Pancreas (tissue), 10 donors: Measurements from ENCODE around the gene SPR. TPM values are rescaled to one million over a fixed set of nuclear protein-coding genes. Genes with fewer than 3 reads are reported as not detected.

Experiments
- ATAC-seq, 4 donors: fragments of 200-7000 bp; cut with Tn5 transposase; one replicate each; pipeline versions ENCODE4 v1.8.0 to v1.9.1; 2020; ENCODE audit warnings: mild to moderate bottlenecking in 4 of 4, moderate library complexity in 4 of 4
- DNase-seq, 6 donors: peaks; one replicate each; pipeline ENCODE4 v3.0.0-alpha.2; 2020
- FAIRE-seq: peaks from 2 replicates; lab custom pipeline; 2012; peaks lifted over from hg19 to GRCh38; lab: Jason Lieb, UNC
- H3K27ac ChIP-seq, 4 donors: fragments of 200-600 bp; sonication (generic); 1 replicate in 3 of 4; 2 replicates in 1 of 4; pipeline versions ENCODE4 v1.5.0 to v1.8.0; 2020
- H3K27me3 ChIP-seq, 4 donors: fragments of 200-600 bp; one replicate each; pipeline ENCODE4 v1.8.0; 2021
- H3K36me3 ChIP-seq, 3 donors: fragments of 200-600 bp; sonication (generic) in 1 of 3; one replicate each; pipeline versions ENCODE4 v1.5.0 to v1.8.0; 2020 to 2021
- H3K4me1 ChIP-seq, 3 donors: fragments of 200-600 bp; one replicate each; pipeline ENCODE4 v1.8.0; 2021
- H3K4me3 ChIP-seq, 4 donors: fragments of 200-600 bp; sonication (generic) in 2 of 4; one replicate each; pipeline versions ENCODE4 v1.5.0 to v1.8.0; 2020 to 2021
- H3K9me3 ChIP-seq, 4 donors: fragments of 200-600 bp; one replicate each; pipeline ENCODE4 v1.8.0; 2021
- WGBS, 2 donors: extraction: QIAGEN DNeasy Blood & Tissue Kit; methylation state at CpG; one replicate each; pipeline ENCODE4 v1.1.7; 2013; 5-methylcytosine and 5-hydroxymethylcytosine counted together
- intact Hi-C, 3 donors: fragments of 100-400 bp; cut with DNase I; formaldehyde crosslinking; loops; one replicate each; pipeline versions ENCODE4 v1.11.1 to v1.14.2; 2022
- polyA plus RNA-seq, 2 donors: library from polyadenylated mRNA; stranded (reverse); fragments of 200-250 nt; gene quantifications; one replicate each; pipeline ENCODE4 v1.2.3, GENCODE V29; 2013
- total RNA-seq, 6 donors: library from RNA; stranded (reverse); fragmentation: NEBNext Ultra II Directional in 4 of 6; extraction: Animal tissue kit (Norgen Biotek cat#: 25700) in 4 of 6; gene quantifications; one replicate each; pipeline versions ENCODE4 v1.2.1 to v1.2.4, GENCODE V29; 2021 to 2023
- TF ChIP-seq, protein P1 (sequence below), 4 donors: fragments of 200-600 bp; sonication (generic) in 3 of 4; IDR thresholded peaks; one replicate each; pipeline versions ENCODE4 v1.5.0 to v1.8.0; 2021; ENCODE audit warnings: antibody characterized with exemption in 4 of 4
- donor health status: healthy with polysubstance abuse.
- donor health status: DM: no; HTN: no; CAD: no; lungs with moderate emphysema.
- donor health status: DM: no; HTN: no; CAD: no.
- donor health status: control.
- donor health status: control.
- donor health status: Bipolar disorder and iron deficiency.
- donor health status: DM: yes; HTN: yes; CAD: no.
- donor health status: DM: no; HTN: no; CAD: no.
- donor health status: DM: no; HTN: no; CAD: no.
- donor health status: DM: yes; HTN: yes; CAD: no.

SPR gene
- total and polyA plus RNA-seq, 8 donors: 31.3 to 47.8 (median 38.7) TPM

DNA sequence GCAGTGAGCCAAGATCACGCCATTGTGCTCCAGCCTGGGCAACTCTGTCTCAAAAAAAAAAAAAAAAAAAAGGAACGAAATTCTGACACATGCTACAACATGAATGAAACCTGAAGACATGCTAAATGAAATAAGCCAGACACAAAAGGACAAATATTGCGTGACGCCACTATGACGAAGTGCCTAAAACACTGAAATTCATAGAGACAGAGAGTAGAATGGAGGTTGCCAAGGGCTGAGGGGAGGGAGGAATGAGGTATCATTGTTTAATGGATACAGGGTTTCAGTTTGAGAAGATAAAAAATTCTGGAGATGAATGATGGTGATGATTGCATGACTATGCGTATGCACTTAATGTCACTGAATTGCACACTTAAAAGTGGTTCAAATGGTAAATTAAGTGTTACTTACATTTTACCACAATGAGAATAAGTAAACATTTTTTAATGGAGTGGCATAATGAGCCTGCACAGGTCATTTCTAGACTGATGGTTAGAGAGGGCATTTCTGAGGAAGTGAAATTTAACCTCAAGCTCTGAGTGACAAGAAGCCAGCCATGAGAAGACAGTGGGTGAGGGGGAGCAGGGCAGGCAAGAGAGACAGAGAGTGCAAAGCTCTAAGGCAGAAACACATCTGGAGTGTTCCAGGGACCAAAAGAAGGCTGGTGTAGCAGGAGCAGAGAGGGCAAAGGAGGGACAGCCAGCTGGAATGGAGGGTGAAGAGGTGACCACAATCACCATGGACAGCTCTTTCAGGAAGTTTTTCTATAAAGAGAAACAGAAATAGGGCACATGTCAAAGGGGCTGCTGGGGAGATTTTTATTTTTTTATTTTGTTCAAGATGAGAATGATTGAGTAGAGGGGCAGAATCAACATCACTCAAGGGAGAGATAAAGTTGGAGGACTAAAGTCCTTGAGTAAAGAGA, 40.8 kb upstream of the SPR start:
- TF ChIP-seq, protein P1, sequence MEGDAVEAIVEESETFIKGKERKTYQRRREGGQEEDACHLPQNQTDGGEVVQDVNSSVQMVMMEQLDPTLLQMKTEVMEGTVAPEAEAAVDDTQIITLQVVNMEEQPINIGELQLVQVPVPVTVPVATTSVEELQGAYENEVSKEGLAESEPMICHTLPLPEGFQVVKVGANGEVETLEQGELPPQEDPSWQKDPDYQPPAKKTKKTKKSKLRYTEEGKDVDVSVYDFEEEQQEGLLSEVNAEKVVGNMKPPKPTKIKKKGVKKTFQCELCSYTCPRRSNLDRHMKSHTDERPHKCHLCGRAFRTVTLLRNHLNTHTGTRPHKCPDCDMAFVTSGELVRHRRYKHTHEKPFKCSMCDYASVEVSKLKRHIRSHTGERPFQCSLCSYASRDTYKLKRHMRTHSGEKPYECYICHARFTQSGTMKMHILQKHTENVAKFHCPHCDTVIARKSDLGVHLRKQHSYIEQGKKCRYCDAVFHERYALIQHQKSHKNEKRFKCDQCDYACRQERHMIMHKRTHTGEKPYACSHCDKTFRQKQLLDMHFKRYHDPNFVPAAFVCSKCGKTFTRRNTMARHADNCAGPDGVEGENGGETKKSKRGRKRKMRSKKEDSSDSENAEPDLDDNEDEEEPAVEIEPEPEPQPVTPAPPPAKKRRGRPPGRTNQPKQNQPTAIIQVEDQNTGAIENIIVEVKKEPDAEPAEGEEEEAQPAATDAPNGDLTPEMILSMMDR (IDR thresholded peaks at IDR 0.05): no peak
- Histone ChIP-seq H3K9me3 (no peaks in the 10 kb centered on the region), H3K4me1 (no peaks in the 10 kb centered on the region), H3K27me3 (no peaks in the 10 kb centered on the region), H3K4me3 (no peak overlapping the region), H3K36me3 (no peaks in the 10 kb centered on the region), H3K27ac (no peak overlapping the region)
- FAIRE-seq (no peak), ATAC-seq (no peak), DNase-seq (no peak)
- 75 to 76% methylated on average over 6 of the region's 6 CpGs for WGBS, 2 donors
- intact Hi-C loops: no loop called here

DNA sequence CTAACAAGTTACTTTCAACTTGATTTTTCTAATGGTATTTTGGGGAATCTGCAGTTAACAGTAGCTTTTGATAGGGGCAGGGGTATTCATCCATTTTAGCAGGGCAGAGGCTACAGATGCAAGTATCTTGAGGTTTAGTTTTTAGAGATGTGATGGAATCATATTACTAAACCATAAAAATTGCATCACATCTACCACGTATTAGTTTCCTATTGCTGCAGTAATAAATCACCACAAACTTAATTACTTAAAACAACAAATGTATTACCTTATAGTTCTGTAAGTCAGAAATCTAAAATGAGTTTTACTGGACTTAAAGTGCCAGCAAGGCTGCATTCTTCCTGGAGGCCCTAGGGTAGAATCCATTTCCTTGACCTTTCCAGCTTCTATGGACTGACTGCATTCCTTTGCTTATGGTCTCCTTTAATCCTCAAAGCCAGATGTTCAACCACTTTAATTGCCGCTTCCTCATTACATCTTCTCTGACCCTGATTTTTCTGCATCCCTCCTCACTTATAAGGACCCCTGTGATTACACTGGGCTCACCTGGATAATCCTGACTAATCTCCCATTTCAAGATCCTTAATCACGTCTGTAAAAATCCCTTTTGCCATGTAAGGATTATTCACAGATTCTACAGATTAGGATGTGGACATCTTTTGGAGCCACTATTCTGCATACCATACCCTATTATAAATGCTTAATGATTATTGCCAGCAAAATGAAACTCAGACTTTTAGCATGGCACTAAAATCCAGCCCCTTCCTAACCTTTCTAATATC, 39.5 kb upstream of the SPR start:
- Histone ChIP-seq H3K9me3 (no peaks in the 10 kb centered on the region), H3K36me3 (no peaks in the 10 kb centered on the region), H3K27ac (no peak overlapping the region), H3K4me1 (no peaks in the 10 kb centered on the region), H3K4me3 (no peak overlapping the region), H3K27me3 (no peaks in the 10 kb centered on the region)
- TF ChIP-seq, protein P1 (IDR thresholded peaks at IDR 0.05): no peak
- 50 to 68% methylated on average over 3 of the region's 3 CpGs for WGBS, 2 donors
- ATAC-seq (no peak), DNase-seq (no peak), FAIRE-seq (no peak)
- intact Hi-C loops: no loop called here

DNA sequence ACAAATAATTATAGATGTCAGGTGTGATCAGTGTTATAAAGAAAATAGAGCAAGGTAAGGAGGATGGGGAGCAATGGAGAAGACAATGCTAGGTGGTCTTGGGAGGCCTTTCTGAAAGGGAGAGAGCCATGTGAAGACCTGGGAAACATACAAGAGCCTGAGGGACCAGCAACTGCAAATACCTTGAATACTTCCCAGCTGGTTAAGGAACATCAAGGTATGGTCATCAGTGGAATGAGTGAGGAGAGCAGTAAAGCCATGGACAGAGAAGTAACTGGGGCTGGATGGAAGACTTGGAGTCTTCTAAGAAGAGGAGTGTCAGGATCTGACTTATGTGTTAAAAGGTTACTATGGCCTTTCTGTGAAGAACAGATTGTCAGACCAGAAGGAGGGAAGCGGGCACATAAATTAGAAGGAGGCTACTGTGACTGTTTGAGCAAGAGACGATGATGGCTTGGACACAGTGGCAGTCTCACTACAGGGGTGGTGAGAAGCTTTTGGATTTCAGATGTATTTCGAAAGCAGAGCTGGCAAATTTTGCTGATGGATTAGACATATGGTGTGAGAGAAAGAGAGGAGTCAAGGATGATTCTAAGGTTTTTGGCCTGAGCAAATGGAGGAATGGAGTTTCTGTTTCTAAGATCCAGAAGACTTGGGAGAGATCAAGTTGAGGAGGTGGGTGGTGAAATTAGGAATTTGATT, 38.6 kb upstream of the SPR start:
- DNase-seq (no peak), FAIRE-seq (no peak), ATAC-seq (no peak)
- no peak overlapping the region for H3K27ac ChIP-seq
- H3K36me3 ChIP-seq: no peaks in the 10 kb centered on the region
- WGBS, 2 donors: 78 to 84% methylated on average over 3 of the region's 3 CpGs
- no peak overlapping the region for H3K4me3 ChIP-seq
- H3K9me3 ChIP-seq: no peaks in the 10 kb centered on the region
- H3K4me1 ChIP-seq: no peaks in the 10 kb centered on the region
- intact Hi-C loops: no loop called here
- no peaks in the 10 kb centered on the region for H3K27me3 ChIP-seq
- TF ChIP-seq, protein P1 (IDR thresholded peaks at IDR 0.05): no peak

DNA sequence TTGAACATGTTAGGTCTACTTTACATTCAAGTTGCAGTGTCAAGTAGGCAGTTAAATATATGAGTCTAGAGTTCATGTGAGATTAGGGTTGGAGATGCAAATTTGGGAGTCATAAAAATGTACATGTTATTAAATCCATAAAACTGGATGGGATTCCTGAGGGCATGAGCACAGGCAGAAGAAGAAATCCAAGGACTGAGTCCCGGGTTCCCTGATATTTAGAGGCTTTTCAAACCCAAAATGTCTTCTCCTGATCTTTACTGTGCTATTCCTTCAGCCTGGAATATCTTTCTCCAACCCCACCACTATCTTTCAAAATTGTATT, 38.1 kb upstream of the SPR start:
- TF ChIP-seq, protein P1 (IDR thresholded peaks at IDR 0.05): no peak
- FAIRE-seq (no peak), DNase-seq (no peak), ATAC-seq (no peak)
- Histone ChIP-seq H3K9me3 (no peaks in the 10 kb centered on the region), H3K4me1 (no peaks in the 10 kb centered on the region), H3K27ac (no peak overlapping the region), H3K27me3 (no peaks in the 10 kb centered on the region), H3K36me3 (no peaks in the 10 kb centered on the region), H3K4me3 (no peak overlapping the region)
- intact Hi-C loops: no loop called here
- WGBS, 2 donors: 46 to 72% methylated on average over 1 of the region's 1 CpG
